GM19240 (cell line): ENCODE data around the gene TTLL4.

Experiments used
- DNase-seq: peaks from one replicate; pipeline ENCODE4 v3.0.0; 2011; ENCODE audit warnings: low spot score; ENCODE audit not compliant: insufficient read length

Gene TTLL4

DNA sequence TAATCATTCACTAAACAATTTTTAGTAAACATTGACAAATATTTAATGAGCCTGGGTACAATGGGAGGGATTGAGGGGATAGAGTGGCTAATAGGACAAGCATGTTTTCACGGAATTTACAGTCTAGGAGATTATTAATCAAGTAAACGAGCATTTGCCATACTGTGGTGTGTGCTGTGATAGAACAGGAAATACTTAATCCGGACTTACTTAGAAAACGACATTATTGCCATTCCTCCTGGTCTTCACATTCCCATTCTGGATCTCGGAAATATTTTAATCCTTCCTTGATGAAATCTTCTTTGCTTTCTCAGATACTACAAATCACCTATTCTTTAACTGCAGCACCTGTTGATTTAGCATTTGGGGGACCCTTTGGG lies 905 bp downstream of the TTLL4 start:
- DNase-seq = no peak

DNA sequence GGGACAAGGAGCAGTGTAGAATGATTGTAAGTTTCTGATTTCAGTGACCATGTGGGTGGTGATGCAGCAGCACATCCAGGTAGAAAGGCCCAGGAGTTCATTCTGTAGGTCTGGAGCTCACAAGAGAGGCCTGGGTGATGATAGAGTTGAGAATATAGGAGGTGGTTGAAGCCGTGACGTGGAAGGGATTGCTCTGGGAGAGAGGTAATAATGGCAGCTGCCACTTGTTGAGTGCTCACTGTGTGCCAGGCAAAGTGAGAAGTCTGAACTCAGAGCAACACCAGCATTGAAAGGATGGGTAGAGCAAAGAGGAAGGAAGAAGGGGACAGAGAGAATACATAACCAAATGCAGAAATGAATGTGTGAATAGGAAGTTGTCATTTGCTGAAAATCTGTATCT lies 3.3 kb downstream of the TTLL4 start:
- no peak for DNase-seq

DNA sequence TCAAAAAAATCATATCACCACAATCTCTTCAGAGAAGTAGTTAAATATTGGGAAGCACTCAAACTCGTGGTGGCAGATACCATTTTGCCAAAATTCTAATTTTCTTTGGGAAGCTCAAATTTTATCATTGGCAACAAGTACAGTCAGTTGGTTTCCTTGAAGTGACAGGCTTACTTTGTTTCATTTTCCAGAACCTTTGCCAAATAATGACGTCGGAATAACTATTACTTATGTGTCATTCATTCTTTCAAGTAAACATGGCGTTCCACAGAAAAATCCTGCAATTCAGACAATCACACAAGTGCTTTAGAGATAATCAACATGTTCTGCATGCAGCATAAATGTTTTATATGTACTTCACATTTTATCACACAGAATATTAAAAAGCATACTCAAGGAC lies 5.4 kb downstream of the TTLL4 start:
- DNase-seq = no peak

DNA sequence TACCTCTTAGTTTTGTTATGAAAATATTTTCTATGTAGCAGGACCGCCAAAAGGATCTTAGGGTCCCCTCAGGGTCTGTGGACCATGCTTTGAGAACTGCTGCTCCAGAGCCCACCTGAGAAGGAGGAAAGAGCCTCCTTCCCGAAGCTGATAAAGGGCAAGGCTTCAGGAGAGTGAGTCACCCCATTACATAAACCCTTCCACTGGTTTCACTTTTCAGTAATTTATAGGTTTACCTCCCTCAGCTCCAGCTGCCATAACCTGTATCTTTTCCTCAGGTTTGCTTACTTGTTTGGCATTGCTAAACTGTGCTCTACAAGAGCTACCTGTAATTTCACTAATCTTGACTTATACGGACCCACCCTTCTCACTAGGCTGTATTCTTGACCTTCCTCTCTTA lies 6.6 kb downstream of the TTLL4 start:
- no peak for DNase-seq

DNA sequence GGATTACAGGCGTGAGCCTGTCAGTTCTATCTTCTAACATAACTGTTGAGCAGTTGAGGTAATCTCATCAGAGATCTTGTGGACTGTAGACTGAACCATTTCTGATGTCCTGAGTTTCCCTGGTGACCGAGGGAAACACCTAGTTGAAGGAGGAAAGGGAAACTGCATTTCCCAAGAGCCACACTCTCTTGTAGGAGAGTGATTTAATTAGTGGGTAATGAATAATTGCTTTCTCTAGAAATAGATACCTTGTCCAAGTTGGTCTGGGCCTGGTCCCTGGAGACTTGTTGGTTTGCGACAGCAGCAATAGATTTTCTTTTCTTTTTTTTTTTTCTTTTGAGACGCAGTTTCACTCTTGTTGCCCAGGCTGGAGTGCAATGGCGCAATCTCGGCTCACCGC lies 7.4 kb downstream of the TTLL4 start:
- no peak for DNase-seq

DNA sequence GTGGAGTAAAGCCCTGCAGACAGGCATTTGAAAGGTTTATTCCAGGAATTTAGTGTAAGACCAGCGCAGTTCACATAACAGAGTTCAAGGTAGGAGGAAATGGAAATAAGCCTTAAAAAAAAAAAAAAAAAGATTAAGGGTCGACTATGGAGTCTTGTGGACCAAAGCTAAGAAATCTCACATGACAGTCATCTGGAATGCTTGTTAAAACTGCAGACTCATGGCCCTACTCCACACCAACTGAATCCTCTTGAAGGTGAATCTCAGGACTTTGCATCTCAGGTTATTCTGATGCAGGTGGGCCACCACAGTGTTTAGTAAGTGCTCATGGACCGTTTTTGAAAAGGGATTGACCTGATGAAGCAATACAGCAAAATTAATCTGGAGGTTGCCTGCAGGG lies 8.8 kb downstream of the TTLL4 start:
- no peak for DNase-seq

DNA sequence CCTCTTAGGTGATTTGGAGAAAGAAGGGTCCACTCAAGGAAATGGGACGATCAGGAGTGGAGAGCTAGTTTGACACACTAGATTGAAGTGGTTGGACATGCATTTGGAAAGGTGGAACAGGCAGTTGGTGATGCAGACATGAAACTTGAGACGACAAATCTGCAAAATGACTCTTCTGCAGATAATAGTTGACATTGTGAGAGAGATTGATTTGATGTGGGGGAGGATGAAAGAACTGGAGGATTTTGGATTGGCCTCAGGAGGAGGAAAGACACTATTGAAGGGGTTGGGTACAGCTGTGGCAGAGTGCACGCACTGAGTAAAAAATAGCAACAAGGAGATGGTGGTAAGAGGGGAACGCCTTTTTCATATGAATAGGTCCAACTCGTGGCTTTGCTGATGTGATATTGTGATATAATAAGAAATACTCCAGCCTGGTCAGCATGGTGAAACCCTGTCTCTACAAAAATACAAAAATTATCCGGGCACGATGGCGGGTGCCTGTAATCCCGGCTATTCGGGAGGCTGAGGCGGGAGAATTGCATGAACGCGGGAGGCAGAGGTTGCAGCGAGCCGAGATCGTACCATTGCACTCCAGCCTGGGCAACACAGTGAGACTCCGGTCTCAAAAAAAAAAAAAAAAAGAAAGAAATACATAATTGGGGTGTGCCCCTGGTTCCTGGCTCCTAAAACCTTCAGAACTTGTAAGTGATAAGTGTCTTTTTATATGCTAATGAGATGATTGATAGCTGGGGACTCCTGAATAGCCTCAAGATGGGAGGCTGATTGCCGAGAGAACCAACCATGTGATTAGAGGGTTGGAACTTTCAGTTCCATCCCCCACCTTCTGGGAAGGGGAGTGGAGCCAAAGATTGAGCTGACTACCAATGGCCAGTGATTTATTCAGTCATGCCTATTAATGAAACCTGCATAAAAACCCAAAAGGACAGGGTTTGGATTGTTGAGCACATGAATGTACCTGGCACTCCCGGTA lies 9.7 kb downstream of the TTLL4 start:
- no peak for DNase-seq

DNA sequence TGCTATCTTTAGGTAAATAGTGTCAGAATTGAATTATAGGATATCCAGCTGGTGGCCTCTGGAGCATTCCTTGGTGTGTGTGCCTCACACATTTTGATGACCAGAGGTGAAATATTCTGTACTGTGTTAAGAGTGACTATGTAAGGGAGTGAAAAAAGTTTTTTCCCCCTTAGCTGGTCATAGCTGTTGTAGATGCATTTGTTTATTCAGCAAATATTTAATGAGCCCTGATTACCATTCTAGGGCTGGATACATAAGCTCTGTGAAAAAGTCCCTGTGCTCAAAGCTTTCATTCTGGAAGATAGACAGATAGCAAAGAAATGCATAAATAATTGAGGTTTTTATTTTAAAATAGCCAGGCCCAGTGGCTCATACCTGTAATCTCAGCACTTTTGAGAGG lies 10.9 kb downstream of the TTLL4 start:
- no peak for DNase-seq

DNA sequence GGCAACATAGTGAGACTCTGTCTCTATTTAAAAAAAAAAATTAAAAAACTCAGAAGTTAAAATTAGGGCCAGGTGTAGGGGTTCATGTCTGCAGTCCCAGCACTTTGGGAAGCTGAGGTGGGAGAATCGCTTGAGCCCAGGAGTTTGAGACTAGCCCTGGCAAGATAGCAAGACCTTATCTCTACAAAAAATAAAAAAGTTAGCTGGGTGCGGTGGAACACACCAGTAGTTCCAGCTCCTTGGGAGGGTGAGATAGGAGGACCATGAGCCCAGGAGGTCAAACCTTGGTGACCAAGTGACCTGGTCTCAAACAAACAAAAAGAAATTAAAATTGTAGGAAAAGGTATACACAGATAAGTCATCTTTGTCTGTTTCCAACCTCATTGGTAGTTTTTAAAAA lies 11.3 kb downstream of the TTLL4 start:
- DNase-seq = no peak

DNA sequence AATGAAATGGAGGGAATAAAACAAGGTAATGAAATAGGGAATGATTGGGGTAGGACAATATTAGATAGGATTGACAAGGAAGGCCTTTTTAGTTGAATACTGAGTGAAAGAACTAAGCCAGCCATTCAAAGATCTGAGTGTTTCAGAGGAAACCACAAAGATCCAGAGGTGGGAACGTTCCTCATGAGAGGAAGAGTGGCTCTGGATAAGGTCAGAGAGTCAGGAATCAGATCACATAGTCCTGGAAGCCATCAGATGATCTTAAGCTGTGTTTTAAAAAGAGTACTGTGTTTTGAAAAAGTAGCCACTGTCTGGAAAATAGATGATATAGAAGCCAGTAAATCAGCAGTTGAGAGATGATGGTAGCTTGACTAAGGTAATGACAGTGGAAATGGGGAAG lies 11.8 kb downstream of the TTLL4 start:
- no peak for DNase-seq

DNA sequence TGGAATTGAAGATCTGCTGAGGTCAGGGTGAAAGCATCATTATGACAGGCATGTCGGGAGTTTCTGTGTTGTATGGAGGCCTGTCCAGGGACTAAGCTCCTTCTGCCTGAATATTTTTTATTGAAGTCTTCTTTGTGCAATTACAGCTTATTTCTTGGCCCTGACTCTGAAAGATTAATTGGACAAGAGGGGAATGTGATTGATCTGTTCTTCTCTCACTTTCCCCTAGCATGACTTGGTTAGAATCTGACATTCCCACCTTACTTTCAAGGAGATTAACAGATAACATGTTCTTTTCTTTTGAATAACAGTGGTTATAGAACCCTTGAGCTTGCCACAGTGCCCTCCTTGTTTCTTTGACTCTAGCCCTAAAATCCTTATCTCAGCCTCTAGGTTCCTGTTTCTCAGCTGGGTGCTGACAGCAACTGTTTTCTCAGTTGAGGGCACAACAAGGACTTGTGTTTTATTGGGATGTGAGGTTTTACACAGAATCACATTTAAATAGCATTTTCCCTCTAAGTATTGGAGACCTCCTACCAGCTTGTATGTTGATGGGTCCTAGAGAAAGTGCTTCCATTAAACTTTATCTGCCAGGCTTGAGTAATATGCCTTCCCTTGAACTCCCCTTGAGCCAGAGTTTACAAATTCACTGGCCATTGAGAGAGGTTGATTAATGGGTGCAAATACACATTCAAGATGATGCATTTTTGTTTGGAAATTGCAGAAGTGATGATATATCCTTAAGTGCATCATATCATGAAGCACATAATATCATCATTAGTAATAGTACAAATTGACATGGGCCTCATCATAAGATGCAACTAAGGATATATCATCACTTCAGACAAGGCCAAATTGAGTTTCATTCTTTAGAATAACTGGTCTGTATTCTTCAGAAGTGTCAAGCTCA lies 12.5 kb downstream of the TTLL4 start:
- DNase-seq = no peak

DNA sequence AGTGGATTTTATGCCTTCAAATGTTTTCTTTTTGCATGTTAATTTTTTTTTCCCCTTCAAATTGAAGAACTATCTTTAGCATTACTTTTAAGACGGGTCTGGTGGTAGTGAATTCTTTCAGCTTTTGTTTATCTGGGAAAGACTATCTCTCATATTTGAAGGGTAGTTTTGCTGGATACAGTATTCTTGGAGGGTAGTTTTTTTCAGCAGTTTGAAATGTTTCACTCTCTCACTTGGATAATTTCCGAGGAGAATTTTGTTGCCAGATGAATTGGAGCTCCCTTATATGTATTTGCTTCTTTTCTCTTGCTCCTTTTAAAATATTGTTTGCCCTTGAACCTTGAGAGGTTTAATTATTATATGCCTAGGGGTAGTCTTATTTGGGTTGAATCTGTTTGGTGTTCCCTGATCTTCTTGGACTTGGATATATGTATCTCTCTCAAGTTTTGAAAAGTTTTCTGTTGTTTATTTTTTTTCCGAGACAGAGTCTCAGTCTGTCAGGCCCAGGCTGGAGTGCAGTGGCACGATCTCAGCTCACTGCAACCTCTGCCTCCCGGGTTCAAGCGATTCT lies 15.5 kb downstream of the TTLL4 start:
- DNase-seq = no peak

DNA sequence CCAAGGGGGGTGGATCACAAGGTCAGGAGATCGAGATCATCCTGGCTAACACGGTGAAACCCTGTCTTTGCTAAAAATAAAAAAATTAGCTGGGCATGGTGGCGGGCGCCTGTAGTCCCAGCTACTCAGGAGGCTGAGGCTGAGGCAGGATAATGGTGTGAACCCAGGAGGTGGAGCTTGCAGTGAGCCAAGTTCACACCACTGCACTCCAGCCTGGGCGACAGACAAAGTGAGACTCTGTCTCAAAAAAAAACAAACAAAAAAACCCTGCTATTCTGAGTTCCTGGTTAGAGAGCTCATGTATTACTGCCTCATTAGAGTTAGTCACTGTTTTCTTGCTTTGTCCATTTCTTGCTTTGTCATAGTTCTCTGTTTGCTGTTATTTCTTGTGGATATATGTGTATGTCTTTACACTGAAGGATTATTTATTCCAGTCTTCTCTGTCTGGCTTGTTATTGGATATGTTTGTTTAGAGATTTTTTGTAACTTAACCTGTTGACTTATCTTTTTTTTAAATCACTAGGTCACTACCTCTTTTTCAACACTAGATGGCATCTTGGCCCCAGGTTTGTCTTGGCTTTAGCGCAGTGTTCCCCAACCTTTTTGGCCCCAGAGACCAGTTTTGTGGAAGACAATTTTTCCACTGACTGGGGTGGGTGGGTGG lies 17.0 kb downstream of the TTLL4 start:
- DNase-seq = no peak

DNA sequence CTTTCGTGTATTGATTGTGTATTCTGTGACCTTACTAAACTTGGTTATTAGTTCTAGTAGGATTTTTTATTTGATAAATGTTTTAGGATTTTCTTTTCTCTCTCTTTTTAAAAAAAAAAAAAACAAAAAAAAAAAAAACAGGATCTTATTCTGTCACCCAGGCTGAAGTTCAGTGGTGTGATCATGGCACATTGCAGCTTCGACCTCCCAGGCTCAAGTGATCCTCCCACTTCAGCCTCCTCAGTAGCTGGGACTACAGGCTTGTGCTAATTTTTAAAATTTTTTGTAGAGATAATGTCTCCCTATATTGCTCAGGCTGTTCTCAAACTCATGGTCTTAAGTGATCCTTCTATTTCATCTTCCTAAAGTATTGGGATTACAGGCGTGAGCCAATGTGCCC lies 19.0 kb downstream of the TTLL4 start:
- no peak for DNase-seq

DNA sequence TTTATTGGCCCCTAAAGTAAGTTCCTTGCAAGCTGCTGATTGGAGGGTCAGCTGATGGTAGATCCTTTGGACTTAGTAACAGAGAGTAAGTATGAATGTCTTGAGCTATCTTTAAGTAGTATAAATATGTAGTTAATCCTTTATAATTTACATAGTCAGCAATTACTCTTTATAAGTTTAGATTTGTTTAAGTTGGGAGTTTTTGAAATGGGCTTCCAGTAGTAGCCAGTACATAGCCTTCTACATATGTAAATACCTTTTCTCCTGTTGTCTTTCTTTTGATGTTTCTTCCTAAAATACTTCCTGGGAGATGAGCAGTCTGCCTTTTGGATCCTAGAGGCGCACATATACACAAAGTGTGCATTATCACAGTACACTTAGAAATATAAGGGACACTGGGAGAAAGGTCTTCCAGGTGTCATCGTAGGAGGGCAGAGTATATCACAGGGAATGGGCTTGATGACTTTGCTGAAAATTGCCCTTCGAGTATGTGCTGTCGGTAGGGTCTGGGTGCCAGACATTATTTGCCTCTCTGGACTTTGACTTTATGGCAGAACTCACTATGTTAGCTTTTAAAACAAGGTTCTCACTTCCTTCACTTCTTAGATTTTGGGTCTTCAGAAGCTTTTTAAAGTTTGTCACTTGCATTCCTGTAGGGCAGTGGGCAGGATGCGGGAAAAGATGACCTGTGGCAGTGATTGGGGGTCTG lies 21.6 kb downstream of the TTLL4 start:
- DNase-seq = no peak

DNA sequence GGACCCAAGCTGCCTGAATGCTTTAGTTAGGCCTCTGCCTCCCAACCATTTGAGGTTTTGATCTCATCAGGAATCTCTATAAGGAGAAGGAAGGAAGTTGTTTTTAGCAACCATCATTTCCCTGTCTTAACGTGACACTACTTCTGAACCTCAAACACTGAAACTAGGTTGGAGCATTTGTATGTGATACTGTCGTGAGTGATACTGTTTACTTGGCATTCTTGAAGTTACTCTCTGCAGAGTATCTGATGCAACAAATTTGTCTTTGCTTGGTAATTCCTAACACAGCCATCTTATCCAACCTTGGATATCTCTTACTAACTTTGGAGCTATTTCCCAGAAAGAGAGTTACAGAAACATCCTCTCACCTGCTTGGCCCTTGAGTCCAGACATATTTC lies 22.1 kb downstream of the TTLL4 start:
- no peak for DNase-seq

DNA sequence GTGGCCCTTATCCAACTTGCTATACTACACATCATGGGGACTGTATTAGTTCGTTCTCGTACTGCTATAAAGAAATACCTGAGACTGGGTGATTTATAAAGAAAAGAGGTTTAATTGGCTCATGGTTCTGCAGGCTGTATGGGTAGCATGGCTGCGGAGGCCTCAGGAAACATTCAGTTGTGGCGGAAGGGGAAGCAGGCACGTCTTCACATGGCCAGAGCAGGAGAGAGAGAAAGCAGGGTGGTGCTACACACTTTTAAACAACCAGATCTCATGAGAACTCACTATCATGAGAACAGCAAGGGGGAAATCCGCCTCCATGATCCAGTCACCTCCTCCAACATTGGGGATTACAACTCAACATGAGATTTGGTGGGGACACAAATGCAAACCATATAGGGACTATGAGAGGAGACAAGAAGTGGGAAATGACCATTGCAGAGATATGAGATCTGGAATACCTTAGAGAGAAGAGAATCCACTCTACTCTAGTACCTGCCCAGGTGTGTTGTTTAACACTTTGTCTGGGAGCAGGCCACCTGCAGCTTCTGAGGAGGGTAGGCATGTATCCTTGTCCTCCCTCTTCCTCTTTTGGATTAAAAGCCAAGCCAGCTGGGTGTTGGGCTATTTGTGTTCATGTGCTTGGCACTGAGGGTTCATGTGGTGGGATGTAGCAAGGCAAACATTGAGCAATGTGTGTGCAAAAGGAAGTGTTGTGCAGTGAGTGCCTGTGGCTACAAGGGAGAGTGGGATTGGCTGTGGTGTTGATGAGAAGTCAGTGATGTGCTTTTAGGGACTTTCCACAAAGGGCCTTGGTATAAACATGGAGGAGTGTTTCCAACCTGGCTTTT lies 22.8 kb downstream of the TTLL4 start:
- no peak for DNase-seq

DNA sequence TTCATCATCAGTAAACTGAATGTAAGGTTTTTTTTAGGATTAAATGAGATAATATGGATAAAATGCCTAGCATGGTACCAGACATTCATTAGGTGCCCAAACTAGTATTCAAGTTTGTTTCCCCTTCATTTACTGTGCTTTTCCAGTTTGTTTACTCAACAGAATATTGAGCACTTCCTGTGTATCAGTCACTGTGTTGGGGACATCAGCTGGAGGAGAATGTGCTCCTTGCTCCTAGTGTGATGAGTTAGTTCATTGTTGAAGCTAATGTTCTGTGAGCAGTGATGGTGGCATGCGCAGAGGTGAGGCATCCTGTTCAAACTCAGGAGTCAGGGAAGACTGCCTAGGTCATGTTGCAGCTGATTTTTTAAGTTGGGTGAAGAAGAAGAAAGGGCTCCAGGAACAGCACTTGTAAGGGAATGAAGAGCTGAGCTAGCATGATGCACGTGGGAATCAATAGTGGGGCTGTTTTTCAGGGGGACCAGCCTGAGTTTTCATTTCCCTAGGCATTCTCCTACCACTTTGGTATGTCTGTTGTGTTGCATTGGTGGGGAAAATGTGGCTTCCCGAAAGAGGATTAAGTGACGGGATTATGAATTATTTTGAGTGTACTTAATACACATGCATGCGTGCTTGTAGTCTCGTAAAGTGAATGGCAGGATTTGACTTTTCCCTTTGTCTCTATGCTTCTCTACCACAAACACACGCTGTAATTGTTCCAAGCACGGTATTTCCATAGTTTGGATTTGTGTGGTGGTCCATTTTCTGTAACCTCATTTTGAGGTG lies 23.7 kb downstream of the TTLL4 start:
- no peak for DNase-seq

DNA sequence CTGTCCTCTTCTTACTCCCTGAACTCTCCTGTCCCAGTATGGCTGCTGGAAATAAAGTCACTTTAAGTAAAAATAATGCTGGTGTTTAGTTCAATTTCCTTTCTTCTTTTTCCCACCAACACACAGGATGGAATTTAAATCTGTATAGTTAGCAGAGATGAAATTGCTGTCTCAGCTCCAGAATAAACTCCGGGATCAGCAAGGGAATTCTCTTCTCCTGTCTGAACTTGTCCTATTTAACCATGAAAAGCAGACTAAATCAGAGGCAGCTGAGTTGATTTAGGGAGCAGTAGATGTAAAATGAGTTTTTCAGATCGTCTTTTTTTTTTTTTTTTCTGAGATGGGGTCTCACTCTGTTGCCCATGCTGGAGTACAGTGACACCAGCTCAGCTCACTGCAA lies 25.9 kb downstream of the TTLL4 start:
- DNase-seq = no peak
